IMR-90 (cell line): ENCODE results near the gene MAPK1.
"Not testable (repeated sequence)": the region's sequence is repeated elsewhere in the genome, so short reads cannot be mapped to it uniquely, and the experiment has no call there.

Experiments used
- CTCF ChIP-seq: conservative IDR thresholded peaks from 2 replicates; pipeline ENCODE4 v1.5.1; 2012; ENCODE audit warnings: mild to moderate bottlenecking, low read depth, low read length, improper control_type of control experiment
- MXI1 ChIP-seq: IDR thresholded peaks from 2 replicates; pipeline ENCODE4 v1.6.1; 2012; ENCODE audit warnings: low read depth, mild to moderate bottlenecking, low read length, moderate library complexity, borderline replicate concordance
- SMC3 ChIP-seq: fragments of 150-350 bp; IDR thresholded peaks from 2 replicates; pipeline ENCODE4 v1.6.1; 2016; ENCODE audit warnings: low read depth, mild to moderate bottlenecking, antibody characterized with exemption, low read length, moderate library complexity

GRCh38 chr22:21914033-21914642 lies 46.7 kb upstream of the MAPK1 start:
- not testable (repeated sequence) for TF ChIP-seq CTCF, SMC3, MXI1
